ENCODE results near the gene RLN2.

RLN2 gene

DNA sequence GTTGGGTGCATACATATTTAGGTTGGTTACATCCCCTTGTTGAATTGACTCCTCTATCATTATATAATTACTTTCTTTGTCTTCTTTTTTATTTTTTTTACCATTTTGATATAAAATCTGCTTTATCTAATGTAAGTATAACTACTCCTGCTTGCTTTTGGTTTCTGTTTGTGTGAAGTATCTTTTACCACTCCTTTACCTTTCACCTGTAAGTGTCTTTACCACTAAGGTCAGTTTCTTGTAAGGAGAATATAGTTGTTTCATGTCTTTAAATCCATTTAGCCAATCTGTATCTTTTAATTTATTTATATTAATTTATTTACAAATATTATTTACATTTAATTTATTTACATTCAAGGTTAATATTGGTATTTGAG is 40.3 kb downstream of the RLN2 start:
- no peak overlapping the region for H3K4me3 ChIP-seq (replicated peaks; ENCODE audit: low read depth, low read length)

DNA sequence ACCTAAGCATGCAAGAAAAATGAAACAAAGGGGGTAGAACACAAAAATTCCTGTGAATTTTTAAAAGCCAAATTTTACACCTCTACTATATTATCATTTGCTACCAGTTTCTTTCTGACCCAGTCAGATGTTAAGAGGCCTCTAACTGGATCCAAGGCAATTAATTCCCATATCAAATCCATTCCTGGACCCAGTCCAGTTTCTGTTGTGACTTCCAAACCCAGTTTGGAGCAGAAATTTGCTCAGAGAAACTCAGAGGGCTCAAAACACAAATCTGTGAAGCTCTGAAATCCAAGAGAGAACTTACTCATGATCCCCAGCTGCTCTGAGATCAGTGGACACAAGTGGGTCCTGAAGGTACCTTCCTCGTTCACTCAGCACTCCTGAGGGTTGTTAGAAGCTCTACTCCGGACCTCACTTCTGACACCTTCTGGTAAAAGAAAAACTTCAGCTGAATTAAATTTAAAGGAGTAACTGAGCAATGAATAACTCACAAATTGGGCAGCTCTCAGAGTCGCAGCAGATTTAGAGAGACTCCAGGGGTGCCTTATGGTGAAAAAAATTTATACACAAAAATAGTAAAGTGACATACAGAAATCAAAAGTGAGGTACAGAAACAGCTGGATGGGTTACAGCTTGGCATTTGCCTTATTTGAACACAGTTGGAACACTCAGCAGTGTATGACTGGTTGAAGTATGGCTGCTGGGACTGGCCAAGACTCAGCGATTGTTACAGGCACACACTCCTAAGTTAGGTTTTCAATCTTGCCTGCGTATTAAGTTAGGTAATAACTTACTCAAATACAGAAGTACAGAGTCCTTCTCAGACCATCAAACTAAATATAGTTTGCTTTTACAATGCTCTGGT is 40.9 kb downstream of the RLN2 start:
- TF ChIP-seq, protein P1, sequence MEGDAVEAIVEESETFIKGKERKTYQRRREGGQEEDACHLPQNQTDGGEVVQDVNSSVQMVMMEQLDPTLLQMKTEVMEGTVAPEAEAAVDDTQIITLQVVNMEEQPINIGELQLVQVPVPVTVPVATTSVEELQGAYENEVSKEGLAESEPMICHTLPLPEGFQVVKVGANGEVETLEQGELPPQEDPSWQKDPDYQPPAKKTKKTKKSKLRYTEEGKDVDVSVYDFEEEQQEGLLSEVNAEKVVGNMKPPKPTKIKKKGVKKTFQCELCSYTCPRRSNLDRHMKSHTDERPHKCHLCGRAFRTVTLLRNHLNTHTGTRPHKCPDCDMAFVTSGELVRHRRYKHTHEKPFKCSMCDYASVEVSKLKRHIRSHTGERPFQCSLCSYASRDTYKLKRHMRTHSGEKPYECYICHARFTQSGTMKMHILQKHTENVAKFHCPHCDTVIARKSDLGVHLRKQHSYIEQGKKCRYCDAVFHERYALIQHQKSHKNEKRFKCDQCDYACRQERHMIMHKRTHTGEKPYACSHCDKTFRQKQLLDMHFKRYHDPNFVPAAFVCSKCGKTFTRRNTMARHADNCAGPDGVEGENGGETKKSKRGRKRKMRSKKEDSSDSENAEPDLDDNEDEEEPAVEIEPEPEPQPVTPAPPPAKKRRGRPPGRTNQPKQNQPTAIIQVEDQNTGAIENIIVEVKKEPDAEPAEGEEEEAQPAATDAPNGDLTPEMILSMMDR (IDR thresholded peaks at IDR 0.05; ENCODE audit: low read length, missing control alignments), result peak; percentile 9
- DNase-seq (ENCODE audit: low read depth), result peak; percentile 25
- H3K4me3 ChIP-seq (replicated peaks; ENCODE audit: low read depth, low read length), result no peak overlapping the region

More for the DNA sequence above, 40.3 kb downstream of the RLN2 start:
- TF ChIP-seq, protein P1 (IDR thresholded peaks at IDR 0.05; ENCODE audit: low read length, missing control alignments), result no peak
- DNase-seq (ENCODE audit: low read depth), result no peak

All from fibroblast of pulmonary artery (primary cell).